Right renal pelvis (tissue), 4 donors: ENCODE measurements around the gene PDE3B. TPM values are rescaled to one million over a fixed set of nuclear protein-coding genes. Genes with fewer than 3 reads are reported as not detected.
"Not testable (repeated sequence)": the region's sequence is repeated elsewhere in the genome, so short reads cannot be mapped to it uniquely, and the experiment has no call there.

ENCODE experiments used
- DNase-seq, 4 donors: peaks; one replicate each; pipeline ENCODE4 v3.0.0-alpha.2; 2013; ENCODE audit warnings: low read depth in 4 of 4, low spot score in 3 of 4, missing footprints in 1 of 4
- polyA plus RNA-seq, 4 donors: library from polyadenylated mRNA; unstranded; fragments of 120-200 nt; gene quantifications; one replicate each; pipeline ENCODE4 v1.2.1, GENCODE V29; 2013; ENCODE audit not compliant: insufficient read length in 4 of 4

Gene PDE3B
- polyA plus RNA-seq, 4 donors = 8.1 to 9.5 (median 8.4) TPM

GRCh38 chr11:14872032-14872431 lies 228.4 kb downstream of the PDE3B start:
- no peak for DNase-seq

- DNase-seq = no peak
Measured at GRCh38 chr11:14873632-14874031, 230.0 kb downstream of the PDE3B start.

GRCh38 chr11:14875163-14875562 lies 231.6 kb downstream of the PDE3B start:
- no peak for DNase-seq

- no peak for DNase-seq
Measured at GRCh38 chr11:14881576-14882193, 238.1 kb downstream of the PDE3B start.

- DNase-seq = no peak
Measured at GRCh38 chr11:14882196-14882595, 238.6 kb downstream of the PDE3B start.

GRCh38 chr11:14883683-14884082 lies 240.1 kb downstream of the PDE3B start:
- DNase-seq = not testable (repeated sequence)

- DNase-seq = no peak
Measured at GRCh38 chr11:14884667-14885273, 241.2 kb downstream of the PDE3B start.

GRCh38 chr11:14886513-14886912 lies 242.9 kb downstream of the PDE3B start:
- DNase-seq = no peak

- DNase-seq = peak; percentile 72 to 83 (median 78)
Measured at GRCh38 chr11:14891143-14892035, 247.8 kb downstream of the PDE3B start.

GRCh38 chr11:14892036-14892556 lies 248.5 kb downstream of the PDE3B start, which contains the start of gene CYP2R1:
CYP2R1 (minus strand) TSS chr11:14892231; CDS start chr11:14892205, 26 bp downstream.
- DNase-seq = peak; percentile 84 to 90 (median 86)

GRCh38 chr11:14892577-14892976 lies 249.0 kb downstream of the PDE3B start:
- no peak for DNase-seq

- DNase-seq = no peak
Measured at GRCh38 chr11:14894657-14895598, 251.3 kb downstream of the PDE3B start.

- no peak for DNase-seq
Measured at GRCh38 chr11:14898355-14898754, 254.8 kb downstream of the PDE3B start.

GRCh38 chr11:14898906-14899305 lies 255.3 kb downstream of the PDE3B start:
- no peak for DNase-seq

- no peak for DNase-seq
Measured at GRCh38 chr11:14902650-14903350, 259.2 kb downstream of the PDE3B start.

- peak in 2 of 4 donors; percentile 46 to 63 for DNase-seq
Measured at GRCh38 chr11:14904745-14905103, 261.1 kb downstream of the PDE3B start.

GRCh38 chr11:14905104-14906033 lies 261.8 kb downstream of the PDE3B start:
- DNase-seq = peak in 1 of 4 donors; percentile 14

- no peak for DNase-seq
Measured at GRCh38 chr11:14906578-14906977, 263.0 kb downstream of the PDE3B start.
